Kidney (tissue), 14 donors: ENCODE measurements around the gene PAFAH1B2. TPM values are rescaled to one million over a fixed set of nuclear protein-coding genes. Genes with fewer than 3 reads are reported as not detected.

ENCODE experiments used
- DNase-seq, 5 donors: peaks; one replicate each; pipeline ENCODE4 v3.0.0-alpha.2; 2013 to 2020
- FAIRE-seq: peaks from 2 replicates; lab custom pipeline; 2012; peaks lifted over from hg19 to GRCh38; lab: Jason Lieb, UNC
- H3K27ac ChIP-seq, 2 donors: one replicate each; pipeline ENCODE4 v1.7.0; 2013; ENCODE audit warnings: low read depth in 2 of 2, low read length in 2 of 2, inconsistent platforms in 1 of 2
- H3K27me3 ChIP-seq: one replicate; pipeline ENCODE4 v1.7.1; 2013; ENCODE audit warnings: low read length, inconsistent platforms; ENCODE audit not compliant: control insufficient read depth, insufficient read depth
- H3K36me3 ChIP-seq, 3 donors: one replicate each; pipeline versions ENCODE4 v1.7.0 to v1.7.1; 2013; ENCODE audit warnings: low read length in 3 of 3, control low read depth in 1 of 3, inconsistent platforms in 1 of 3; ENCODE audit not compliant: insufficient read depth in 3 of 3, control insufficient read depth in 2 of 3
- H3K4me1 ChIP-seq, 3 donors: one replicate each; pipeline versions ENCODE4 v1.7.0 to v1.7.1; 2013; ENCODE audit warnings: low read length in 3 of 3, inconsistent platforms in 1 of 3, low read depth in 1 of 3; ENCODE audit not compliant: control insufficient read depth in 2 of 3, insufficient read depth in 2 of 3
- H3K4me3 ChIP-seq, 3 donors: one replicate each; pipeline versions ENCODE4 v1.7.0 to v1.8.1; 2013; ENCODE audit warnings: low read length in 3 of 3, control low read depth in 1 of 3, inconsistent platforms in 1 of 3
- H3K9ac ChIP-seq, 3 donors: one replicate each; pipeline versions ENCODE4 v1.7.0 to v1.7.1; 2013; ENCODE audit warnings: low read length in 3 of 3, control low read depth in 1 of 3, inconsistent platforms in 1 of 3
- H3K9me3 ChIP-seq, 3 donors: one replicate each; pipeline versions ENCODE4 v1.7.0 to v1.7.1; 2013; ENCODE audit warnings: low read length in 3 of 3, control low read depth in 1 of 3, inconsistent platforms in 1 of 3; ENCODE audit not compliant: control insufficient read depth in 2 of 3, insufficient read depth in 1 of 3
- intact Hi-C: fragments of 100-400 bp; cut with DNase I; formaldehyde crosslinking; loops from one replicate; pipeline ENCODE4 v1.11.1; 2022
- polyA plus RNA-seq: library from polyadenylated mRNA; stranded (reverse); fragments of 350-450 nt; fragmentation: Illumina TruSeq; extraction: RNeasy Lipid Tissue Mini Kit (QIAGEN cat#74804); gene quantifications from one replicate; pipeline ENCODE4 v1.2.3, GENCODE V29; 2014; ENCODE audit warnings: low read depth, low replicate concordance; ENCODE audit not compliant: insufficient read depth
- total RNA-seq: library from RNA; stranded (reverse); fragmentation: NEBNext Ultra II Directional; extraction: Animal tissue kit (Norgen Biotek cat#: 25700); gene quantifications from one replicate; pipeline ENCODE4 v1.2.1, GENCODE V29; 2021
- TF ChIP-seq, protein P1 (sequence below): IDR thresholded peaks from 3 replicates; pipeline ENCODE4 v1.5.1; 2012; ENCODE audit warnings: mild to moderate bottlenecking, moderate library complexity, borderline replicate concordance; ENCODE audit not compliant: insufficient read depth; ENCODE audit errors: extremely low read depth
- donor health status: control.
- donor health status: control.
- donor health status: control.
- donor health status: control.
- donor health status: control.
- donor health status: DM: yes; HTN: yes; CAD: no.
- donor health status: Normal renal cell carcinoma (clear cell type).

PAFAH1B2 gene
- total and polyA plus RNA-seq, 2 donors from 2014 or later, result 29.4 to 90.2 TPM

DNA sequence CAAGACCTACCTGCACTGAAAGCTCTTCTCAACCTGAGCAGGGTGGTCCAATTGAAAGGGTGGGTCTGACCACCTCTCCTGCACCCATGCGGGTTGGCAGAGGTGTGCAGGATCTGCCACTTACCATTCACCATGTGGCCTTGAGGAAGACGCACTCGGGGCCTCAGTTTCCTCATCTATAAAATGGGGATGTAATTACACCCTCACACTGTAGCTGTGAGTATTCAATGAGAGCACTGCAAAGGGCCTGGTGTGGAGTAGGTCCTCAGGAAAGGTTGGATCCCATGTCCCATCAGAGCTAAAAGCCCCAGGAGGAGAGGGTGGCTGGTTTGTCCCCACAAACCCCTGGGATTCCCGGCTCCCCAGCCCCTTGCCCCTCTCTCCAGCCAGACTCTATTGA, 54.5 kb downstream of the PAFAH1B2 start:
- Histone ChIP-seq H3K9me3 (no peaks in the 10 kb centered on the region), H3K27ac (peak overlapping the region; percentile 79 to 84), H3K9ac (peak overlapping the region in 2 of 3 donors; percentile 2 to 46), H3K36me3 (peaks cover 0 to 2% (median 0%) of the 10 kb centered on the region in 3 donors), H3K4me3 (peak overlapping the region in 2 of 3 donors; percentile 8 to 12), H3K27me3 (no peaks in the 10 kb centered on the region), H3K4me1 (no peaks in the 10 kb centered on the region)
- no peak for DNase-seq
- FAIRE-seq, result no peak
- TF ChIP-seq, protein P1, sequence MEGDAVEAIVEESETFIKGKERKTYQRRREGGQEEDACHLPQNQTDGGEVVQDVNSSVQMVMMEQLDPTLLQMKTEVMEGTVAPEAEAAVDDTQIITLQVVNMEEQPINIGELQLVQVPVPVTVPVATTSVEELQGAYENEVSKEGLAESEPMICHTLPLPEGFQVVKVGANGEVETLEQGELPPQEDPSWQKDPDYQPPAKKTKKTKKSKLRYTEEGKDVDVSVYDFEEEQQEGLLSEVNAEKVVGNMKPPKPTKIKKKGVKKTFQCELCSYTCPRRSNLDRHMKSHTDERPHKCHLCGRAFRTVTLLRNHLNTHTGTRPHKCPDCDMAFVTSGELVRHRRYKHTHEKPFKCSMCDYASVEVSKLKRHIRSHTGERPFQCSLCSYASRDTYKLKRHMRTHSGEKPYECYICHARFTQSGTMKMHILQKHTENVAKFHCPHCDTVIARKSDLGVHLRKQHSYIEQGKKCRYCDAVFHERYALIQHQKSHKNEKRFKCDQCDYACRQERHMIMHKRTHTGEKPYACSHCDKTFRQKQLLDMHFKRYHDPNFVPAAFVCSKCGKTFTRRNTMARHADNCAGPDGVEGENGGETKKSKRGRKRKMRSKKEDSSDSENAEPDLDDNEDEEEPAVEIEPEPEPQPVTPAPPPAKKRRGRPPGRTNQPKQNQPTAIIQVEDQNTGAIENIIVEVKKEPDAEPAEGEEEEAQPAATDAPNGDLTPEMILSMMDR, result no peak
- intact Hi-C loops, result no loop called here

DNA sequence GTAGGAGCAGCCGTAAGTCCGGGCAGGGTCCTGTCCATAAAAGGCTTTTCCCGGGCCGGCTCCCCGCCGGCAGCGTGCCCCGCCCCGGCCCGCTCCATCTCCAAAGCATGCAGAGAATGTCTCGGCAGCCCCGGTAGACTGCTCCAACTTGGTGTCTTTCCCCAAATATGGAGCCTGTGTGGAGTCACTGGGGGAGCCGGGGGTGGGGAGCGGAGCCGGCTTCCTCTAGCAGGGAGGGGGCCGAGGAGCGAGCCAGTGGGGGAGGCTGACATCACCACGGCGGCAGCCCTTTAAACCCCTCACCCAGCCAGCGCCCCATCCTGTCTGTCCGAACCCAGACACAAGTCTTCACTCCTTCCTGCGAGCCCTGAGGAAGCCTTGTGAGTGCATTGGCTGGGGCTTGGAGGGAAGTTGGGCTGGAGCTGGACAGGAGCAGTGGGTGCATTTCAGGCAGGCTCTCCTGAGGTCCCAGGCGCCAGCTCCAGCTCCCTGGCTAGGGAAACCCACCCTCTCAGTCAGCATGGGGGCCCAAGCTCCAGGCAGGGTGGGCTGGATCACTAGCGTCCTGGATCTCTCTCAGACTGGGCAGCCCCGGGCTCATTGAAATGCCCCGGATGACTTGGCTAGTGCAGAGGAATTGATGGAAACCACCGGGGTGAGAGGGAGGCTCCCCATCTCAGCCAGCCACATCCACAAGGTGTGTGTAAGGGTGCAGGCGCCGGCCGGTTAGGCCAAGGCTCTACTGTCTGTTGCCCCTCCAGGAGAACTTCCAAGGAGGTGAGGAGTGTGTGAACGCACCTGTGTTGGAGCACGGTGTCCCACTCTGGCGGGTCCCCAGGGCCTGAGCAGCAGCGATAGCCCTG, 55.2 kb downstream of the PAFAH1B2 start, which contains the start of gene TAGLN:
Gene TAGLN (plus strand): TSS at position 318 of the 863 bp plus-strand sequence. CDS start 3,644 bp downstream, outside the sequence.
- Histone ChIP-seq H3K9me3 (no peaks in the 10 kb centered on the region), H3K9ac (peak within 1 kb of the TSS; percentile 10 to 88 (median 70)), H3K4me1 (no peaks in the 10 kb centered on the region), H3K27ac (peak within 1 kb of the TSS; percentile 84 to 94), H3K36me3 (peaks cover 0 to 6% (median 0%) of the 10 kb centered on the region in 3 donors), H3K27me3 (no peaks in the 10 kb centered on the region), H3K4me3 (peak within 1 kb of the TSS; percentile 41 to 63 (median 59))
- intact Hi-C loops, result no loop called here
- FAIRE-seq (no peak), DNase-seq (peak; percentile 77 to 97 (median 83))
- TF ChIP-seq, protein P1, result no peak

DNA sequence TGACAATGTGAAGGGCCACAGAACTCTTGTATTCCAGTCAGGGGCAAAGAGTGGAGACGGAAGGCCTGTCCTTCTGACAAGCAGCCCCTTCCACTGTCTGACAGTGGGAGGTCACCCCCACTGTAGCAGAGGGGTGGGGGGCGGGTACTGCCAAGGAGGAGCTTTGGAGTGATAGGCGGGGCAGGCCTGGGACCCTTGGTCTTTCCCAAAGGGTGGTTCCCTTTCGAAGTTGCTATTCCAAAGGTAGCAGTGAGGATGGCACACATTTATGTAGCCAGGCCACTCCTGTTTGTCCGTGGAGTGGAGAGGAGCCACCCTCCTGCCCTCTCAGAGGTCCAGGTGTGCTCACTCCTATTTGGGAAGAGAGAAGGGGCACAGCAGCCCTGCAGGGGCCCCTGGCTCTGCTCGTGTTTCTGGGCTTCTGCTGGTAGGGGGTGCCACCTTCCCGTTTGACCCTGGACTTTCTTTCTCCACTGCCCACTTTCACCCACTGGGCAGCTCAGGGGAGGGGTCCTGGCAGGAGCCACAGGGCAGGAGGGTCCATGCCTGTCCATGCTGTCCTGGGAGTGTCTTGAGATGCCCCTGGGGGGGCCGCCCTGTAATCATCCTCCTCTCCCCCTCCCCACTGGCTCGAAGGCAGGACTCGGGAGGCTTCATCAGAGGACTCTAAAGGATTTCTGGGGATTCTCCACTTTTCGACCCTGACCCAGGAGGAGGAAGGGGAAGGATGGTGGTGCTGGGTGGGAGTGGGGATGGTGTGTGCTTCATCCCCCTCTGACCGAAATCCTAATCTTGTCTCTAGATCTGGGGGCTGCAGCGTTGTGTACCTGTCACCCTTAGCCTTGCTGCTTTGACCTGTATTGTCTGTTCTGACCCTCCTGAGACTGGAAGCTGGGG, 56.1 kb downstream of the PAFAH1B2 start:
- TF ChIP-seq, protein P1, result no peak
- DNase-seq (no peak), FAIRE-seq (no peak)
- Histone ChIP-seq H3K27ac (peak overlapping the region; percentile 80 to 94), H3K9ac (peak overlapping the region in 2 of 3 donors; percentile 70 to 88), H3K4me1 (no peaks in the 10 kb centered on the region), H3K36me3 (peaks cover 0 to 7% (median 3%) of the 10 kb centered on the region in 3 donors), H3K27me3 (no peaks in the 10 kb centered on the region), H3K9me3 (no peaks in the 10 kb centered on the region), H3K4me3 (peak overlapping the region; percentile 41 to 63 (median 59))
- intact Hi-C loops, result no loop called here
